Activated CD8-positive, alpha-beta memory T cell treated with anti-CD3 and anti-CD28 coated beads, Interleukin-2, amount 50 U/mL, for 1 hour (primary cell): ENCODE data around the gene FASN.

Experiments used
- DNase-seq: peaks from one replicate; pipeline ENCODE4 v3.0.0-alpha.2; 2020; ENCODE audit errors: extremely low read depth

Gene FASN

GRCh38 chr17:82088838-82089722 is 9.0 kb downstream of the FASN start:
- DNase-seq, result no peak

GRCh38 chr17:82087961-82088837 is 9.8 kb downstream of the FASN start:
- DNase-seq, result no peak

DNA sequence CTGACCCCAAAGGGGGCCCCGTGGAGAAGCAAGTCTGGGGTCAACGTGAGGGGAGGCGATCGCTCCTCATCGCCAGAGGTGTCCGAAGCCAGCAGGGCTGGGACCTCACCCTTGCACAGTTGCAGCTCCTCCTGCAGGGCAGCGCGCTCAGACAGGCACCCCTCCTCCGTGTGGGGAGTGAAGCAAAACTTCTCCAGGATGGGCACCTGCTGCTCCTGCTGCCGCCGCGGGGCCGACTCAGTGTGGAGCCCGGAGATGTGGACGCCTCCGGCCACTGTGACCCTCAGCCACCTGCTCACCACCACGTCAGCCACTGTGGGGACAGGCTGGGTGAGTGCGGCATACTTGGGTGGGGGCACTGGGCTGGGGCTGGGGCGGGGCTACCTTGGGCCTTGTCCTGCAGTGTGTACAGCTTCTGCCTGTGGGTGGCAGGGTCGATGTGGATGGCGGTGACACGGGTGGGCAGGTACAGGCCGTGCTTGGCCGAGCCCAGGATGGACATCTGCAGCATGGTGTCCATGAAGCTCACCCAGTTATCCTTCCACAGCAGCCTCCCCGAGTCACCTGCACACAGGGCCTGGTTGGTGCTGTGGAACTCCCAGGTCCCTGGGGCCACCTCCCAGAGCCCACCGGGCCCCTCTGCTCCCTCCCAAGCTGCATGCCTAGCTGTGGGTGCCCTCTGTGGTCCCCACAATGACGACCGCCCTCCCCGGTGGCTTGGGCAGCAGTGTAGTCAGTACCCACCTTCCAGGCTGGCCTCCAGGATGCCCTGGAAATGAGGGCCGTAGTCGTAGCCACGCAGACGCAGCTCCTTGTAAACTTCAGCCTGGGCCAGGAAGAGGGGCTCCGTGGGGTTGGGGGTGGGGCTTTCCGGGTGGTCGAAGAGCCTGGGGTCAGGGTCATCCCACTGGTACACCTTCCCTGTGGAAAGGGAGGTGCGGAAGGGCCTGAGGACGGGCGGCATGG is 10.8 kb downstream of the FASN start:
- no peak for DNase-seq

DNA sequence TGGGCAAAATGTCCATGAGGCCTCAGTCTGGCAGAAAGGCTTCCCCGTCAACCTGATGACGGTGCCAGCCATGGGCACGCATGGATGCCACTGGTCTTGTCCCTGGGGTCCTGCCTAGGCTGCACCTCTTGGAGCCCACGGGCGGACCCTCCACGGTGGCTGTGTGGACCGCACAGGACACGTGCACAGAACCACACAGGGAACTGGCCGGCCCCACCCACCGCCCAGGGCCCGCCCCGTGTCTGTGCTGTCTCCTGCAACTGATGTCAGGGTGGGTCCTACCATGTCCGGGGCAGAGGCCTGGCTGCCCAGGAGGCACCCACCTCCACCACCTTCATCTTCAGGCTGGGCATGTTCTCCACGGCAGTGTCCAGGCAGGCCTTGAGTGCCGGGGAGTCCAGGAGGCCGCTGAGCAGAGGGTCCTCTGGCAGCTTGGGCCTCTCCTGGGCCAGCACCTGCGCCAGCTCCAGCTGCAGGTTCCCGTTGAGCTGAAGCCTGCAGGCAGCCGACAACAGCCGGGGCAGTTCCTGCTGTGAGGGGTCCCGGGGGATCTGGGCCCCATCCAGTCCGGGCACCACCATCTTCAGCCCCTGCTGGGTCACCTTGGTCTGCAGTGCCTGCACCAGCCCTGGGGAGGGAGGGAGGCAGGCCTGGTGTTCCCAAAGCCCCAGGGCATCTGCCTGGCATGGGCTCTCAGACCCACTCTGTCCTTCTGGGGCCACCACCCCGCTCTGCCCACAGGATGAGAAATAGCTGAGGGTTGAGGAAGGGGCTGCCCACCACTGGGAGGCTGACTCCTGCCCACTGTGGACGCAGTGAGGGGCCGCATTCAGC is 11.9 kb downstream of the FASN start:
- no peak for DNase-seq

DNA sequence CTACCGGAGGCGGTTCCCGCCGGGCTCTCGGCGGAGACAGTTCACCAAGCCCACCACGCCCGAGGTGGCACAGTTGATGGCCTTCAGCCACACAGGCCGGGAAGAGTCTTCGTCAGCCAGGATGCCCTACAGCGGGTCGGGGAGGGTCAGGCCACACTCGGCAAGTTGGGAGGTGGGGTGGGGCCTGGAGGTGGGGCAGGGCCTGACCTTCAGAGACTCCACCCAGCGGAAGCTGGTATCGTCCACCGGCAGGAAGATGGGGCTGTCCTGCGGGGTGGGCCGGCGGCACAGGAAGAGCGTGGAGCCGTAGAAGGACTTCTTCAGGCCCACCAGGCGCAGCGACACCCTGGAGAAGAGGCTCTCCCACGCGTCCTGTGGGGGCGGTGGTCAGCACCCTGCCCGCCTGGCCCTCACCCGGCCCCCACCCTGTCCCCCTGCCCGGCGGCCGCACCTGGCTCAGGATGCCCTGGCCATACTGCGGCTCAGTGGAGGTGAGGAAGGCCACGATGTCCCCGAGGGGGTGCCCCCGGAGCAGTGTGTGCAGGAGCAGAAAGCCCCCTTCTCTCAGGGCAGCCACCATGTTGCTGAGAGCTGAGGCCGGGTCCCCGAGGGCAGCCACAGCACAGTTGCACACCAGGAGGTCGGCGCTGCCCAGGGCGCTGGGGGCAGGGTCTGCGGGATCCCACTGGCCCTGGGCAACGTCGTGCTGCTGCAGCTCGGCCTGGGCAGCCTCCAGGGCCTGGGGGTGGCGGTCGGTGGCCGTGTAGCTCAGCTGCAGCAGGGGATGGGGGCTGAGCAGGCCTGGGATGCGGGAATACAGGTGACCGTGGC is 12.8 kb downstream of the FASN start:
- no peak for DNase-seq

- DNase-seq, result no peak
These were observed 13.5 kb downstream of the FASN start for GRCh38 chr17:82084373-82085030.

DNA sequence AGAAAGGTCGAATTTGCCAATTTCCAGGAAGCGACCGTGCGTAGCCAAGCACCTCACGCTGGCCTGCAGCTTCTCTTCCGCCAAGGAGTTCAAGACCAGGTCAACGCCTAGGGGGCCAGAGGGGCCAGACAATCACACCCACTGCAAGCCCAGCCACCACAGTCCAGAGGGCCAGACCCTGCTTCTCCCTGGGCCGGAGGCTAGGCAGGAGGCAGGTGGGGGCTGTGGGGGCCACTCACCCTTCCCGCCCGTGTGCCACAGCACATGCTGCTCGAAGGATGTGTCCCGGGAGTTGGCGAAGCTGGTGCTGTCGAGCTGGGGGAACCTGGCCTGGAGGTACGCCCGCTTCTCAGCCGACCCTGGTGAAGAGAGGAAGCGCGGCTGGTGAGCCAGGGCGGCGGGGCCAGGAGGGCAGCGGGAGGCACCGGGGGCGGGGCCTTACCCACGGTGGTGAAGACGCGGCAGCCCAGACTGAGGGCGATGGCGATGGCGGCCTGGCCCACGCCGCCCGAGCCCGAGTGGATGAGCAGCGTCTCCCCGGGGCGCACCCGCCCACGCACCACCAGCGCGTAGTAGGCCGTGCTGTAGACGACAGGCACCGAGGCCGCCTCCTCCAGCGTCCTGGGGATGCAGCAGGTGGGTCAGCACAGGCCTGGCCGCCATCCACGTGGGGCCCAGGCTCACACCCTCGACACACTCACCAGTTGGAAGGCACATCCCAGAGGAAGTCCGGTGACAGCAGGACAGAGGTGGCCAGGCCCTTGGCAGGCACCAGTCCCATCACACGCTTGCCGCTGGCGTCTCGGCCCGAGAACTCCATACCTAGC is 14.3 kb downstream of the FASN start:
- DNase-seq, result no peak

- DNase-seq, result no peak
These were observed 15.0 kb downstream of the FASN start for GRCh38 chr17:82083009-82083408.

DNA sequence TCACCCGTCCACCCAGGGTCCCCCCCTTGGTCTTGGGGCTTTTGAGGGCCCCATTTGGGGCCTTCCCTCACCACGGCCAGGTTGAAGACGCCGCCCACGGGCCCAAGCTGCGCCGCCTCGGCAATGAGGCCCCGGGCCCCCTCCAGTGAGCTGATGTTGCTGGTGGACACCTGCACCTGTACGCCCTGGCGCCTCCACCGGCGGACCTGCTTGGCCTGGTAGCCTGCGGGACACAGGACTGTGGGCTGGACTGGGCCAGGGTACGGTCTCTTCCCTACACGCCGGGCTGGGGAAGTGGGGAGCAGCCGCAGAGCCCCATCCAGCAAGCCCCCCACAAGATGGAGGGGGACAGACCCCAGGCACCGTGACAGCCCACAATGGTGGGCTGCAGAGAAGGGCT is 15.6 kb downstream of the FASN start:
- no peak for DNase-seq

DNA sequence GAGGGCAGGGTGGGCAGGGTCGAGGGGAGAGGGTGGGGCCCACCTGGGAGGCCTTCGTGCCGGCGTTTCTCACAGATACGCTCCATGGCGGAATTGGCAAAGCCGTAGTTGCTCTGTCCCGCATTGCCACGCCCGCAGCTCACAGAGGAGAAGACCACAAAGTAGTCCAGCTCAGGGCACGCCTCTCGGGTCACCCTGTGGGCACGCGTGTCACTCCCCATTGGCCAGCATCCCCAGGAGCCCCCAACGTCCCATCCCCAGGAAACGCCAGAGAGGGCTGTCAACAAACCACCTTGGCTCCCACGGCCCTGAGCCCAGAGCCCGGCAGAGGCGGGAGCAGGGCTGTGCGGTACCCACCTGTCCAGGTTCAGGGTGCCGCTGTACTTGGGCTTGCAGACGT is 16.1 kb downstream of the FASN start:
- DNase-seq, result no peak

- DNase-seq, result no peak
These were observed 16.5 kb downstream of the FASN start for GRCh38 chr17:82081546-82081945.

DNA sequence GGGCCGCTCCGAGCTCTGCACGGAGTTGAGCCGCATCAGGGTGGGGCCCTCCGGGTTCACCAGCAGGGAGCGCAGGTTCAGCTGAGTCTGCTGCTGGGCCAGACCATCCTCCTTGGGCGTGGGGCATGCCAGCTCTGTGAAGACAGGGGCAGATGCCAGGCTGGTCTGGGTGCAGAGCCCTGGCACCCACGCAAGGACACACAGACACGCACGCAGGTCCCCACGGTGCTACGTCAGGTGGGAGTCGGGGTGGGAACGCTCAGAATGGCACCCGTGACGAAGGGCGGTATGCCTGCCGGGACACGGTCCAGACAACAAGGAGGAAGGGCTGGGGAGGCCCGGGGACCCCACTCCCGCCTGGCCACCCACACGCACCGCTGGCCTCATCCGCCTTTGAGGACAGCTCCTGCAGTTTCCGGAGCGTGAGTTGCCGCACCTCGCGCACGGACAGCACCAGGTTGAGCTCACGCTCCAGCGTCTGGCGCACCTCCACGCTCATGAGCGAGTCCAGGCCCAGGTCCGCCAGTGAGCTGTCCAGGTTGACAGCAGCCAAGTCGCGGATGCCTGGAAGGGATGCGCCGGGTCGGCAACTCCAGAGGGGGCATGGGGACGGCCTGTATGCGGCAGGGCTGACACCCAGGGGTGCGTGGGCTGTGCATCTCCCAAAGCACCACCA is 17.1 kb downstream of the FASN start:
- DNase-seq, result no peak

DNA sequence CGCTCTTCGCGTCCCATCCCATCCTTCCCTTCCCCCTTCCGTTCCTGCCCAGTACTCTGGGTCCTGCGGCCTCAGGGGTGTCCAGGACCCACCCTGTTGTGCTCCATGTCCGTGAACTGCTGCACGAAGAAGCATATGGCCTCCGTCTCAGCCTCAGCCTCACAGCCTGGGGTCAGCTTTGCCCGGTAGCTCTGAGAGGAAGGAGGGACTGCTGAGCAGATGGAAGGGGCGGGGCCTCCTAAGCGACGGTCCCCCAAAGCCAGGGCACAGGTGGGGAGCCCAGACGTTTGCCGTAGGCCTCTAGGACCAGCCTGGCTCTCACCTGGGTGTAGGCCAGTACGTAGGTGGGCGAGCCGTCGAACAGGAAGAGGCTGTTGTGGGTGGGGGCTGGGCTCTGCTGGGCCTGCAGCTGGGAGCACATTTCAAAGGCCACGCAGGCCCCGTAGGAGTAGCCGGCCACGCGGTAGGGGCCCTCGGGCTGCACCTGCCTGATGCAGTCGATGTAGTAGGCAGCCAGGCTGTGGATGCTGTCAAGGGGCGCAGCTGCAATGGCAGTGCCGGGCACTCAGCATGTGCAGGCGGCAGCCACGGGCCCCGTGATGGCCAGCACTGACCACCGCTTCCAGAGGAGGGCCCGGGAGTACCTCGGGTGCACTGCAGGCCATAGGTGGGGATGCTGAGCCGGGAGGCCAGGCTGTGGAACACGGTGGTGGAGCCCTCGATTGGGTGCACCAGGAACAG is 17.8 kb downstream of the FASN start:
- no peak for DNase-seq

DNA sequence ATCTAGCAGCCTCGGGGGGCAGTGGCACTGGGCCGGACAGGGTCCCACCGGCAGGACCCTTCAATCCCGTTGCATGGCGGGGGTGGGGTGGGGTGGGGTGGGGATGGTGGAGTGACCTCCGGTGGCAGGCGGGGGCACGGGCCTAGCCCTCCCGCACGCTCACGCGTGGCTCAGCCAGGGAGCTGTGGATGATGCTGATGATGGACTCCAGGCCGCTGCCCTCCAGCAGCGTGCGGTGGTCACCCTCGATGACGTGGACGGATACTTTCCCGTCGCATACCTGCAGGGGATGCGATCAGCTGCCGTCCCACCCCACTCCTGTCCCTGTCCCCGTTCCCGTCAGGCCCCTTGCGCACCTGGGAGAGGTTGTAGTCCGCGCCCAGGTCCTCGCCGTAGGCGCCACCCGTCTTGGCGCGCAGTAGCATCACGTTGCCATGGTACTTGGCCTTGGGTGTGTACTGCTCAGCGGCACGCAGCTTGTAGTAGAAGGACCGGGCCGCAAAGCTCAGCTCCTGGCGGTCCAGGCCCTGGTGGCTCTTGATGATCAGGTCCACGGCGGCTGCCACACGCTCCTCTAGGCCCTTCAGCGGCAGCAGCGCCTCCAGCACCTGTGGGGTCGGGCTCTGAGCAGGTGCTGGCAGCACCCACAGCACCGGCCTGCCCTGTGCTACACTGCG is 18.9 kb downstream of the FASN start:
- no peak for DNase-seq

- no peak for DNase-seq
These were observed 19.6 kb downstream of the FASN start for GRCh38 chr17:82078433-82078832.

- no peak for DNase-seq
These were observed 20.2 kb downstream of the FASN start for GRCh38 chr17:82077617-82078358.
